NB4 (cell line): ENCODE data around the gene SLC26A6.

Experiments
- CTCF ChIP-seq: IDR thresholded peaks from one replicate; pipeline ENCODE4 v1.5.1; 2012; ENCODE audit warnings: low read depth, low read length
- MAX ChIP-seq: IDR thresholded peaks from 2 replicates; pipeline ENCODE4 v1.6.1; 2011; ENCODE audit warnings: low read depth, low read length
- MYC ChIP-seq: IDR thresholded peaks from 2 replicates; pipeline ENCODE4 v1.6.1; 2011; ENCODE audit warnings: low read depth, low read length
- POLR2A ChIP-seq: IDR thresholded peaks from 2 replicates; pipeline ENCODE4 v1.6.1; 2011; ENCODE audit warnings: mild to moderate bottlenecking; ENCODE audit not compliant: insufficient read length; ENCODE audit errors: extremely low read depth

DNA sequence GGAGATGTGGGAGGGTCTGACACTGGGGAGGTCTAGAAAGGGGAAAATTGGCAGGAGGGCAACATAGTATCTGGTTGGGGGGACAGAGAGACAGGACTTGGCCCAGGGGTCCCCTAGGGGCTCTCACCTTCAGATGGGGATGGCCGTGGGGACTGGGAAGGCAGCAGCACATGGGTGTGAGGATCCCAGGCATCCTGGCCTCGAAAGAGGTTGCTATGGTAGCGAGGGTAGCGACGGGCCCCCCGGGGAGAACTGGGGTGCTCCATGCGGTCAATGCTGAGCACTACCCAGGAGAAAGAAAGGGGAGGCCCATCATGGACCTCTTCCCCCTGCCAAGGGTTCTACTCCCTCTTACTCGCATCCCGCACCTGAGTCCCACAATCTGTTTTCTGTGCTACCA is 12.5 kb upstream of the SLC26A6 start:
- no peak for TF ChIP-seq CTCF
- TF ChIP-seq MAX, result no peak
- no peak for TF ChIP-seq MYC
- no peak for TF ChIP-seq POLR2A
